HCT116 (cell line): ENCODE results near the gene GPX4. TPM values are rescaled to one million over a fixed set of nuclear protein-coding genes. Genes with fewer than 3 reads are reported as not detected.

Experiments
- ATAC-seq: fragments of 200-7000 bp; cut with Tn5 transposase; 2 replicates; pipeline ENCODE4 v1.9.1; 2020; ENCODE audit warnings: mild to moderate bottlenecking, moderate library complexity
- BruUV-seq: library from RNA; stranded (reverse); fragments of 400-500 nt; replicated peaks from 2 replicates; lab custom pipeline; 2021; lab: Mats Ljungman, UMichigan
- CTCF ChIA-PET: fragments of 300-600 bp; sonication (Branson Sonifier 250); formaldehyde crosslinking; loops from one replicate; lab custom pipeline; 2021; ENCODE audit warnings: antibody characterized with exemption; lab: Charles Lee
- POLR2A ChIA-PET: fragments of 300-600, 350-600 bp; sonication (Branson Sonifier 250); formaldehyde crosslinking; loops from one replicate; lab custom pipeline; 2021; ENCODE audit warnings: antibody characterized with exemption; lab: Charles Lee
- RAD21 ChIA-PET, 2 experiments: fragments of 300-600 bp; sonication (Branson Sonifier 250); formaldehyde crosslinking; loops; one replicate each; lab custom pipeline; 2023; ENCODE audit warnings: low total read pairs in 2 of 2; ENCODE audit not compliant: uncharacterized antibody in 2 of 2, unreplicated experiment in 2 of 2, low non-redundant PET in 1 of 2; lab: Charles Lee
- DNase-seq: peaks from one replicate; pipeline ENCODE4 v3.0.0-alpha.2; 2010; ENCODE audit warnings: low read depth, low spot score
- H2AFZ ChIP-seq: fragments of 200-600 bp; shearing (Covaris generic), sonication (generic); 2 replicates; pipeline ENCODE4 v1.6.1; 2017; ENCODE audit warnings: low read depth, mixed run types, mixed read lengths, antibody characterized with exemption, low read length; ENCODE audit not compliant: poor library complexity, severe bottlenecking
- H3K27ac ChIP-seq: 2 replicates; pipeline ENCODE4 v1.5.1; 2012; ENCODE audit warnings: low read depth, low read length
- H3K27me3 ChIP-seq: fragments of 200-600 bp; sonication (generic); 2 replicates; pipeline ENCODE4 v1.6.1; 2016; ENCODE audit warnings: mixed run types, low read length, mixed read lengths; ENCODE audit not compliant: insufficient read depth
- H3K36me3 ChIP-seq, 2 experiments: fragments of 200-500 bp in 1 of 2; fragments of 200-600 bp in 1 of 2; sonication (Bioruptor generic) in 1 of 2; sonication (generic) in 1 of 2; 2 replicates each; pipeline versions ENCODE4 v1.5.1 to v1.6.1; 2014 to 2016; ENCODE audit warnings: low read length in 2 of 2, inconsistent platforms in 1 of 2, mixed read lengths in 1 of 2, mixed run types in 1 of 2; ENCODE audit not compliant: insufficient read depth in 2 of 2, control insufficient read depth in 1 of 2
- H3K4me1 ChIP-seq, 2 experiments: fragments of 200-600 bp in 1 of 2; sonication (generic) in 1 of 2; 2 replicates each; pipeline versions ENCODE4 v1.5.1 to v1.6.1; 2012 to 2017; ENCODE audit warnings: low read length in 2 of 2, inconsistent platforms in 1 of 2, mild to moderate bottlenecking in 1 of 2, mixed read lengths in 1 of 2, mixed run types in 1 of 2, moderate library complexity in 1 of 2; ENCODE audit not compliant: insufficient read depth in 2 of 2, control insufficient read depth in 1 of 2
- H3K4me2 ChIP-seq: fragments of 200-600 bp; sonication (generic); 2 replicates; pipeline ENCODE4 v1.6.1; 2017; ENCODE audit warnings: mixed run types, low read length, mixed read lengths
- H3K4me3 ChIP-seq, 2 experiments: fragments of 200-600 bp in 1 of 2; sonication (generic) in 1 of 2; replicated peaks in 1 of 2; 2 replicates each; pipeline ENCODE4 v1.5.1; 2011 to 2016; ENCODE audit warnings: low read length in 2 of 2, control low read depth in 1 of 2, low read depth in 1 of 2, mild to moderate bottlenecking in 1 of 2, mixed read lengths in 1 of 2, mixed run types in 1 of 2
- H3K79me2 ChIP-seq: fragments of 200-600 bp; sonication (generic); 2 replicates; pipeline ENCODE4 v1.6.1; 2017; ENCODE audit warnings: mild to moderate bottlenecking, mixed run types, low read length, moderate library complexity, mixed read lengths; ENCODE audit not compliant: insufficient read depth
- H3K9ac ChIP-seq: fragments of 200-600 bp; sonication (generic); 2 replicates; pipeline ENCODE4 v1.6.1; 2016; ENCODE audit warnings: low read length, mixed read lengths
- H3K9me2 ChIP-seq: fragments of 200-600 bp; sonication (generic), shearing (Covaris generic); 2 replicates; pipeline ENCODE4 v1.6.1; 2017; ENCODE audit warnings: mixed run types, mild to moderate bottlenecking, moderate library complexity; ENCODE audit not compliant: insufficient read depth
- H3K9me3 ChIP-seq, 2 experiments: fragments of 200-500 bp in 1 of 2; fragments of 200-600 bp in 1 of 2; sonication (Bioruptor generic) in 1 of 2; sonication (generic) in 1 of 2; 2 replicates each; pipeline ENCODE4 v1.6.1; 2014 to 2017; ENCODE audit warnings: low read length in 2 of 2, mixed read lengths in 2 of 2, inconsistent platforms in 1 of 2, low read depth in 1 of 2, mild to moderate bottlenecking in 1 of 2, mixed run types in 1 of 2, moderate library complexity in 1 of 2; ENCODE audit not compliant: control insufficient read depth in 1 of 2, insufficient read depth in 1 of 2
- H4K20me1 ChIP-seq: fragments of 200-600 bp; sonication (generic), shearing (Covaris generic); 2 replicates; pipeline ENCODE4 v1.6.1; 2017; ENCODE audit warnings: mixed run types, mild to moderate bottlenecking, moderate library complexity; ENCODE audit not compliant: insufficient read depth
- EGR1 ChIP-seq: IDR thresholded peaks from 2 replicates; pipeline ENCODE4 v1.6.1; 2012; ENCODE audit warnings: low read depth
- ELF1 ChIP-seq: IDR thresholded peaks from 2 replicates; pipeline ENCODE4 v1.6.1; 2012; ENCODE audit warnings: low read depth, borderline replicate concordance
- EZH2phosphoT487 ChIP-seq: fragments of 200-600 bp; IDR thresholded peaks from 2 replicates; pipeline ENCODE4 v1.6.1; 2018; ENCODE audit warnings: antibody characterized with exemption, borderline replicate concordance
- REST ChIP-seq: IDR thresholded peaks from 2 replicates; pipeline ENCODE4 v1.6.1; 2012; ENCODE audit warnings: low read depth
- SIN3A ChIP-seq: IDR thresholded peaks from 2 replicates; pipeline ENCODE4 v1.6.1; 2012; ENCODE audit warnings: low read depth
- SRF ChIP-seq: IDR thresholded peaks from 2 replicates; pipeline ENCODE4 v1.6.1; 2012; ENCODE audit warnings: low read depth
- TCF7L2 ChIP-seq: IDR thresholded peaks from 2 replicates; pipeline ENCODE4 v1.7.0; 2011; ENCODE audit warnings: borderline replicate concordance, inconsistent platforms; ENCODE audit not compliant: insufficient read depth, insufficient read length; ENCODE audit errors: extremely low read depth
- ZFX ChIP-seq: fragments of 450-650 bp; IDR thresholded peaks from 2 replicates; pipeline ENCODE4 v1.6.1; 2017
- intact Hi-C: fragments of 100-400 bp; cut with micrococcal nuclease; formaldehyde crosslinking; loops from 2 replicates; pipeline ENCODE4 v1.10.0; 2022
- total RNA-seq: library from RNA; stranded (reverse); gene quantifications from one replicate; pipeline ENCODE4 v1.2.1, GENCODE V29; 2021; ENCODE audit not compliant: unreplicated experiment

The GPX4 gene
- total RNA-seq, 1 experiment from 2014 or later: 481 TPM

- CTCF ChIA-PET: no interaction called here
- POLR2A ChIA-PET: no interaction called here
- Histone ChIP-seq H3K36me3 (peaks cover 13 to 33% of the 10 kb centered on the region in 2 experiments; a peak in 3 of 4 replicates), H3K27me3 (no peaks in the 10 kb centered on the region), H2AFZ (no peak overlapping the region), H3K9ac (no peak overlapping the region), H3K9me2 (no peaks in the 10 kb centered on the region), H3K9me3 (no peaks in the 10 kb centered on the region), H3K79me2 (no peaks in the 10 kb centered on the region), H3K4me2 (no peak overlapping the region), H3K4me3 (no peak overlapping the region), H3K4me1 (peaks cover 13 to 17% of the 10 kb centered on the region in 2 experiments), H4K20me1 (no peaks in the 10 kb centered on the region), H3K27ac (no peak overlapping the region)
- intact Hi-C loops: no loop called here
- BruUV-seq: no TSS peak
- no peak for TF ChIP-seq EGR1
- no peak for TF ChIP-seq SRF
- TF ChIP-seq REST: no peak
- no peak for TF ChIP-seq ZFX
- no peak for TF ChIP-seq TCF7L2
- TF ChIP-seq ELF1: no peak
- TF ChIP-seq EZH2phosphoT487: no peak
- no peak for TF ChIP-seq SIN3A
- DNase-seq (no peak), ATAC-seq (no peak)
- RAD21 ChIA-PET: no interaction called here
These were observed 13.9 kb downstream of the GPX4 start for GRCh38 chr19:1117654-1118053.
